CD1c-positive myeloid dendritic cell (primary cell): ENCODE results near the gene AKNA.
A peak's percentile ranks its signal among the peaks of the same experiment; 100 is the strongest.
"Not testable (repeated sequence)": the region's sequence is repeated elsewhere in the genome, so short reads cannot be mapped to it uniquely, and the experiment has no call there.

Experiments used
- DNase-seq: peaks from one replicate; pipeline ENCODE4 v3.0.0-alpha.2; 2016; ENCODE audit errors: extremely low spot score

The AKNA gene

DNA sequence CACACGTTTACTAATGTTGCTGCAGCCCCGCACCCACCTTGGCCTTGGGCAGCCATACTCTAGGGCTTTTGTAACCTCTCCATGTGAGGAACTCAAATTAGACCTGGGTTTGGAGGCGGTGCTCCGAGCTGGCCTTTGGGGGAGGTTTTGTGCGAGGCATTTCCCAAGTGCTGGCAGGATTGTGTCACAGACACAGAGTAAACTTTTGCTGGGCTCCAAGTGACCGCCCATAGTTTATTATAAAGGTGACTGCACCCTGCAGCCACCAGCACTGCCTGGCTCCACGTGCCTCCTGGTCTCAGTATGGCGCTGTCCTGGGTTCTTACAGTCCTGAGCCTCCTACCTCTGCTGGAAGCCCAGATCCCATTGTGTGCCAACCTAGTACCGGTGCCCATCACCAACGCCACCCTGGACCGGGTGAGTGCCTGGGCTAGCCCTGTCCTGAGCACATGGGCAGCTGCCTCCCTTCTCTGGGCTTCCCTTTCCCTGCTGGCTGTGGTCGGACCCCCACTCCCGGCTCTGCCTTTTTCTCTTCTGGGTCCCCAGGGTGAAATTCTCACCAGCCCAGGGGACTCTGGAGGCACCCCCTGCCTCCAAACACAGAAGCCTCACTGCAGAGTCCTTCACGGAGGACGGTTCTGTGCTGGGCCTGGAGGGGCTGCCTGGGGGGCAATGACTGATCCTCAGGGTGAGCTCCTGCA lies 64.8 kb downstream of the AKNA start, which contains the start of gene ORM1:
ORM1 (plus strand) TSS at position 268 of the 701 bp plus-strand sequence; CDS start at position 304, 36 bp downstream.
- not testable (repeated sequence) for DNase-seq

DNA sequence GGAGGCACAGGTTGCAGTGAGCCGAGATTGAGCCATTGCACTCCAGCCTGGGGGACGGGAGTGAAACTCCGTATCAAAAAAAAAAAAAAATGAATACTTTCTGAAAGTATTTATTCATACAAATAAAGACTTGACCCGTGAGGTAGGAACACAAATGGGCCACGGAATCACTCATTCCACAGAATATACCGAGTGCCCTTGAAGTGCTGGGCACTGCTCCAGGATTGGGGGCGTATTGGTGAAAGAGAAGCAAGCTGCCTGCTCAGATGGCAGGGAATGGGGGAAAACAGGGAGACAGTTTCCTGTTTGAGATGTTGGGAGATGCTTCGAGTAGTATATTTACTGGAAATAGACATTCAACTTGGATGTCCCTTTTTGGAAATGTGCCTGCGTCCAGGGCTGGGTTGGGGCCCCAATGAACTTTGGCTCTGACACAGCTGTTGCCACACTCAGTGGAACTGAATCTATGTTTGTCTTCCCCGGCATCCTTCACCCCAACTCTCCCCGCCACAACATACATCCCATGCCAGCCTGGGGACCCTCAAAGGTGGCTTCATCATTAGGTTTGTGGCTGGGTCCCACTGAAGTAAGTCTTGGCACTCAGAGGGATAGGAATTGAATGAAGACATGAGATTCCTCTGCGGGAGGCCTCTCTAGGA lies 65.5 kb downstream of the AKNA start:
- DNase-seq = not testable (repeated sequence)

DNA sequence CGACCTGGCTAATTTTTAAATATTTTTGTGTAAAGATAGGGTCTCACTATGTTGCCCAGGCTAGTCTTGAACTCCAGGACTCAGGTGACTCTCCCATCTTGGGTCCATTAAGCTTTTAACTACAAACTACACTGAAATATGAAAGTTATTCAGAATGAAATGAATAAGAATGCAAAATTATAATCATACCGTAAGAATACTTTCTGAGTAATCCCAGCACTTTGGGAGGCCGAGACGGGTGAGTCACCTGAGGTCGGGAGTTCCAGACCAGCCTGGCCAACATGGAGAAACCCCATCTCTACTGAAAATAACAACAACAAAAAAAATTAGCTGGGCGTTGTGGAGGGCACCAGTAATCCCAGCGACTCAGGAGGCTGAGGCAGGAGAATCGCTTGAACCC lies 66.0 kb downstream of the AKNA start:
- DNase-seq = no peak

DNA sequence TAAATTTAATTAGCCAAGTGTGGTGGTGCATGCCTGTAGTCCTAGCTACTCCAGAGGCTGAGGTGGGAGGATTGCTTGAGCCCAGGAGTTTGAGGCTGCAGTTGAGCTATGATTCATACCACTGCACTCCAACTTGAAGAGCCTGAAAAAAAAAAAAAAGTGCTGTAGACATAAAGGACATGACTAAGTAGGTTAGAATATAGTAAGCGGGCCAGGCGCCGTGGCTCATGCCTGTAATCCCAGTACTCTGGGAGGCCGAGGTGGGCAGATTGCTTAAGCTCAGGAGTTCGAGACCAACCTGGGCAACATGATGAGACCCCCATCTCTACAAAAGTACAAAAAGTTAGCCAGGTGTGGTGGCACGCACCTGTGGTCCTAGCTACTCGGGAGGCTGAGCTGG lies 67.1 kb downstream of the AKNA start:
- DNase-seq = not testable (repeated sequence)

DNA sequence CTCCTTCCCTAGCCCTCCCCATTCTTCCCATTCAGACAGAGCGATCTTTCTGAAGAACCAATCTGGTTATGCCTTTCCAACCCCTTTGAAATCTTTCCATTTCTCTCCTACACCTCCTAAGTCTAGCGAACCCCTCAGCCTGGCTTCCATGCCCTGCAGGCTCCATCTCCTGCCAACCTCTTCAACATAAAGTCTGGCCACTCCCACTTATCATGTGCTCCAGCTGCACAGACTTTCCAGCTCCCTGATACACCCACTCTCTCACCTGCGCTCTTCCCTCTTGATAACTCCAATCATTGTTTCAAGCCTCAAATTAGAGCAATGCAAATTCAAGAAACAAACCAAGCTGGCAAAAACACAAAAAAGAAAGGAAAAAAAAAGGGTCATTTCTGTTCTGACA lies 68.6 kb downstream of the AKNA start:
- DNase-seq = no peak

DNA sequence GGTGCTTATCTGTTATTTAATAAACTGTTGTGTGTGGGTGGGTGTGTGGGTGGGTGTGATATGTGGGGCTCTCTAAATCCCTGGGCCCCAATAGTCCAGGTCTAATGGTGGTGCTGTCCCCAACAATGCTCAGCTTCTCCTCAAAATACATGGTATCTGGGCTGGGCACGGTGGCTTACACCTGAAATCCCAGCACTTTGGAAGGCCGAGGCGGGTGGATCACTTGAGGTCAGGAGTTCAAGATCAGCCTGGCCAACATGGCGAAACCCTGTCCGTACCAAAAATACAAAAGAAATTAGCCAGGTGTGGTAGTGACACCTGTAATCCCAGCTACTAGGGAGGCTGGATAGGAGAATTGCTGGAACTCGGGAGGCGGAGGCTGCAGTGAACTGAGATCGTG lies 69.4 kb downstream of the AKNA start:
- no peak for DNase-seq

DNA sequence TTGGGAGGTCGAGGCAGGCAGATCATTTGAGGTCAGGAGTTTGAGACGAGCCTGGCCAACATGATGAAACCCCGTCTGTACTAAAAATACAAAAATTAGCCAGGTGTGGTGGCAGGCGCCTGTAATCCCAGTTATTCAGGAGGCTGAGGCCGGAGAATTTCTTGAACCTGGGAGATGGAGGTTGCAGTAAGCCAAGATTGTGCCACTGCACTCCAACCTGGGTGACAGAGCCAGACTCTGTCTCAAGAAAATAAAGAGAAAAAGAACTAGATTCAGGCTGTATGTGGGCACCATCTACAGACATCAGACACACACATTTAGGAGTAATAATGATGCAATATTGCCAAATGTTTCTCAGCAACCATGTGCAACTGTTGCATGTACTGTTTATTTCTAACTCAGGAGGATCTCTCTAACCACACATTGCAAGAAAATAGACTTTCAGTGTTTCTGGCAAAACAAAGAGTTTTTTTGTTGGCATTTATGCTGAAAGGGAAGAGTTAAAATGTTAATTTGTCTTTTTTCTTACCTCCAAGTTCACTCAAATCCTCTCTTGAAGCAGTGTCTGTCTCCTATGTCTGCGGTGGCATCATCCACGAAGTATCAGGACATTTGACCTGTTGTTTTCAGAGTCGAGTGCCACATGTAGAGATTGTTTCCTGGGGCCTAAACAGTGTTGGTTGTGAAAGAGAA lies 70.0 kb downstream of the AKNA start:
- DNase-seq = peak; percentile 53

DNA sequence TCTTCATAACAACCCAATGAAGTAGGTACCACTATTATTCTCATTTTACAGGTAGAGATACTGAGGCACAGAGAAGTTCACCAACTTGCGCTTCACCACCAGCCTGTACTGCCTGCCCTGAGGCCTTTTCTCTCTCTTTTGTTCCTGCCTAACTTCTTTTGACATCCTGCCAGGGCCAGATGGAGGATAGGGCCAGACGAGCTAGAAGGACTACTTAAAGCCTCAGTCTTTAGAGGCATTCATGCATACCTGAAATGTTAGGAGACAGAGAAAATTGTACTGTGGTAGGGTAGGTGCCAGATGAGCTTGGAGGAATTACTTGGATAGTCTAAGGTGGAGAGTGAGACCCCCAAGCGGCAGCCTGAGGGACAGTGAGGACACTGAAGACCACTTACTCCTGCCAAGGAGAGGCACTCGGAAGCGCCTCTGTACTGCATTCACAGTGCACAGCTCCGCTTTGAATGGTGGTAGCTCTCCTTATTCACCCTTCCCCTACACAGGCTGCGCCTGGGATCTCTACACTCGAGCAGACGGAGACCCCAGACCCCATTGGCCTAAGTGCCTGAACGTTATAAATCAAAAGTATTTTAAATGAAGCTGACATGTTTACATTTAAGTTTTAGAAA lies 71.1 kb downstream of the AKNA start:
- DNase-seq = no peak

DNA sequence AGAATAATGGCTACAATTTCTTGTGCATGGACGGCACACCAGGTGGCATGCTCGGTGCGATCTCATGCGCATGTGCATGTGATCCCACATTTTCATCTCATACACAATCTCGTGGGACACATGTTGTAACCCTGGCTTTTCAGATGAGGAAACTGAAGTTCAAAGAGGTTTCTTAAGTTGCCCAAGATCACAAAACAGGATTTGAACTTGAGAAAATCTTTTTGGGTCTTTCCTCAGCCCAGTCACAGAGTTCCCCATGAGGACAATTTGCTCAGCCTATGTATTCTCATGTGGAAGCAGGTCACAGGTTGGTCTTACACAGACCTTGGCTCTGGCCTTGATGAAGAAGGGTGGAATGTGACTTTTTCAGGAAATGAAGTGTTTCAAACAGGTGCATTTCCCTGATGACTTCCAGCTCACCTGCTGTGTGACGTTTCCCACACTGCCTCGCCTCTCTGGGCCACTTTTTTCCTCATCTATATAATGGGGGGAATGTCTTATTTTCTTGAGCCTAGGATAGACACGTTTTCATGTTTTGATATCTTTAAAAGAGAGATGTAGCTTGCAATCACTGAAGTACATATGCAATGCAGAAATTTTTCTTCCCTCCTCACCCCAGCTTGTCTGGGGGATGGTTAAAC lies 71.9 kb downstream of the AKNA start:
- DNase-seq = peak; percentile 63

DNA sequence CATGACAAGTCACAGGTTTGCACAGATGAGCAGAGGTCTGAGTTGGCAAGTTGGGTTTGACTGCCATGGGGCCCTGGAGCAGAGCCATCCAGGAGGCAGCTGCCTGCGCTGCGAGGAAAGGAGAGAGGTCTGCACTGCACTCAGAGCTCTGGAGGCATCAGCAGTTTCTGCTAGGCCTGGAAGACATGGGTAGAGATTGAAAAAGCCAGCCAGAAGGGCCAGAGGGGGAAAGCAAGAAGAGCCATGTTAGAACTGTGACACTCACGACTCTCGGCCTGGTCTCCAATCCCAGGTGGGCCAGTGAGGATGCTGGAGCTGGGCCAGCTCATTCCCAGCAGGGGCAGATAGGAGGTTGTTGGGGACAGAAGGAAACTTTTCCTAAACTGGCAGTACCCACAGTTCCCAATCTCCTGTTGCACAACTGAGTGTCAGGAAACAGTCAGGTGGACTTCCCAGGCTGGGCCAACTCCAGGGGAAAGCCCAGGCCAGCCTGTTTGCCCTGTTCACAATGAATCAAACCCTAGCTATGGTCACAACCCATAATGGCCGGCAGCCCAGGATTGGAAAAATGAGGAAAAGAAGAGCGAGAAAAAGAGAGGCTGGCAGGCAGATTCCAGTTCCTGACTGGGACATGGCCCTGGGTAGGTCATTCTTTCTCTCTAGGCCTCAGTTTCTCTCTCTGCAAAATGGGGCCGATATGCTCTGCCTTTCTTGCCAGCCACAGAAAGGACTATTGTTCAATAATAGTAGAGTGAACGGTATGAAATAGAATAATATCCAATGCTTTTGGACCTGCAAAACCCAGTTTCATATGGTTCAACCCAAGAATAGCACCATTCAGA lies 72.7 kb downstream of the AKNA start:
- no peak for DNase-seq

DNA sequence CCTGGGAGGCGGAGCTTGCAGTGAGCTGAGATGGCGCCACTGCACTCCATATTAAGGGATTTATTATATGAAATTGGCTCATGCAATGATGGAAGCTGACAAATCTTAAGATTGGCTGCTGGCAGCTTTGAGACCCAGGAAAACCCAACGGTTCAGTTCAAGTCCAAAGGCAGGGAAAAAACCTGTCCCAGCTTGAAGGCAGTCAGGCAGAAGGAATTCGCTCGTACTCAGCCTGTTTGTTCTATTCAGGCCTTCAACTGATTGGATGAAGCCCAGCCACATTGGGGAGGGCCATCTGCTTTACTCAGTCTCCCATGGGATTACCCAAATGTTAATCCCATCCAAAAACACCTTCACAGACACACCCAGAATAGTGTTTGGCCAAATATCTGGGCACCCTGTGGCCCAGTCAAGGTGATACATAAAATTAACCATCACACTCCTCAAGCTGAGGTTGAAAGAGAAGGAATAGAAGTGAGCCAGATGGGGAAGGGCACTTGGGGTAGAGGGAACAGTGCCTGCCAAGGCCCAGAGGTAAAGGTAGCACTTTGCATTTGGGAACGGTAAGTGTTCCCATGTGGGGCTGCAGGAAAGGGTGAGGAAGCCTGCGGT lies 73.4 kb downstream of the AKNA start:
- DNase-seq = no peak

DNA sequence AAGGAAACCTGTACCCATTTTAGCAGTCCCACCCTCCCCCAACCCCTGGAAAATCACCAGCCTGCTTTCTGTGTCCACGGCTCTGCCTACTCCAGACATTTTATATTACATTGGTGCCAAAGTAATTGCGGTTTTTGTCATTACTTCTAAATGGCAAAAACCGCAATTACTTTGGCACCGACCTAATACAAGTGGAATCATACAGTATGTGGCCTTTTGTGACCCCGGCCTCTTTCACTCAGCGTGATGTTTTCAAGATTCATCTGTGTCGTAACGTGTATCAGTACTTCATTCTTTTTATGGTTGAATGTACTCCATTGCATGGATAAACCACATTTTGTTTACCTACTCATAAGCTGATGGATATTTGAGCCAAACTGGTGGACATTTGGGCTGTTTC lies 74.6 kb downstream of the AKNA start:
- DNase-seq = no peak

DNA sequence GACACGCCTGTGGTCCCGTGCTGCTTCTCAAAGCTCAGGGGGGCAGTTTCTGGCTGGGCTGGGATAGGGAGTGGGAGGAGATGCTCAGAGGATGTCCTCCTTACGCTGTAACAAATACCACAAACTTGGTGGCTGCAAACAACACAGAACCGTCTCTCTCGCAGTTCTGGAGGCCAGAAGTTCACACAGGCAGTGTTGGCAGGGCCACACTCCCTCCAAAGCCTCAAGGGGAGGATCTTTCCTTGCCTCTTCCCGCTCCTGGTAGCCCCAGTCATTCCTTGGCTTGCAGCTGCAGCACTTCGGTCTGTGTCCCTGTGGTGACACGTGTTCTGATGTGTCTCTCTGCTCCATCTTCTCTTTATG lies 75.3 kb downstream of the AKNA start:
- DNase-seq = no peak

DNA sequence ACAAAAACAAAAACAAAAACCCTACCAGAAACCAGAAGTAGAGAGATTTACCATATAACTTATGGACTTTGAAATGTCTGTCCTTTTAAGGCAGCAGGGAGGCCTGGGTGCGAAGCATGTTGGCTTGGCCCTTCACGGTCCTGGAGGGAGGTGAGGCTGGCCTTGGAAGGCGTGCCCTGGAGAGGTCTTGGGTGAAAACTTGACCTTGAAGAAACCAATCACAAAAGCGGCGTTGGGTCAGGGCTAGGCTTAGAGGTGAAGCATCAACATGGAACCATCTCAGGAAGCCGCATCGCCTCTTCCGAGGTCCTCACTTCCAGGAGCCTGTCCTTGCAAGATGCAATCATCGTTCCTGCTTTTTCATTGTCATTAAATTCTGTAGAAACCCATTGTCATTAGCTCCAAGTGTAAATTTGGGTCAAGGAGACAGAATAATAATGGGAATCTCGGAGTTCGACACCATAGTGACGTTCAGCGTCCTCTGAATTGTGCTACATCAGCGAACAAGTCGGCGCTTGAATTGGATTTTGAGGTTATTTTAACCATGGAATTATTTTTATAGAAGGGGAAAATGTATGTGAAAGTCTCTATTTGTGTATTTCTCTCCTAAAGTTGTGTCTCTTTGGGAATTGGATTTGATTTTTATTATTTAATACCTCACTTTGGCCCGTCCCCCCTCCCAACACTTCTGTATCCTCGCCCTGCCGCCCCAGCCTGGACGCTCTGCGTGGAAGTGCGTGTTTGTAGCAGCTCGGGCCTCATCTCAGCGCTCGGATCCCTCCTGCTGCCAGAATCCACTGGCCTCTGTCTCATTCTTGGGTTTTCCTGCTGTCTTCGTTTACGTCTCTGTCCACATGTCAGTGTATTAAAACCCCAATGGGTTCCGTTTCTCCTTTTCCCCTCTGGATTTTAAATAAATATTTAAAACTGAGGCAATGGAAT lies 75.9 kb downstream of the AKNA start:
- DNase-seq = no peak

DNA sequence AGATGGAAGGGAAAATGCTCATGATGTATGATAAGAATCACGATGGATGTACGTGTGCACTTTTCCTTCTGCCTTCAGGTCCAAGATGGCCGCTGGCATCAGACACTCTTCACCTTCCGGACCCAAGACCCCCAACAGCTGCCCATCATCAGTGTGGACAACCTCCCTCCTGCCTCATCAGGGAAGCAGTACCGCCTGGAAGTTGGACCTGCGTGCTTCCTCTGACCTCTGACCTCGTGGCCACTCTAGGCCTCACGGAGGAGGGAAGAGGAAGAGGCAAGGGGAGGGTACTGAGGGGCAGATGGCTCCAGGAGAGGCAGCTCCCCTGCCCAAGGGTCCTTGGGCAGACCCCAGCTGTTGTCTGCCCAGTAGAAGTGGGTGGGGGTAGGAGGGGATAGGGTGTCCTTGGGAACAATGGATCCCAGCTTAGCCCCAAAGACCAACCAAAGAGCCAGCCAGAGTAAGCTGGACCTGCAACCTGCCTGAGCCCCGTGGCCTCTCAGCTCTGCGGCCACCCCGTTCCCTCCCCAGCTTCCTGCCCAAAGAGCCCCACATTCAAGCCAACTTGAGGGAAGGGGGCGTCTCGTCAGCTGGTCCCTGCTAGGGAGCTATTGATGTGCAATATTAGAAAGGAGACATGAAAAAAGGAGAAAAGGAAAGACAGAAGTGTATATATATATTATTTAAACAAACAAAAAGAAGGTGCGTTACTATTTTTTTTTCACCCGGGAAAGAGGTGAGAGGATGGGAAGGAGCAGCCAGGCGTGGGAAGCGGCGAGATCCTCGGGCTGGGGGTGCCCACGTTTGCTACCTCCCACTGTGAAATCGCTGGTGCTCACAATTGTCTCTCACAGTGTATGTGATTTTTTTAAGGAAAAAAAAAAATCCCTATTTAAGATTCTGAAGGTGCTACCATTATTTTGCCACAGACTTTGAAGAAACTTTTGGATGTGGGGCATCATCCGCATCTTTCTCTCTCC lies 77.0 kb downstream of the AKNA start:
- no peak for DNase-seq

DNA sequence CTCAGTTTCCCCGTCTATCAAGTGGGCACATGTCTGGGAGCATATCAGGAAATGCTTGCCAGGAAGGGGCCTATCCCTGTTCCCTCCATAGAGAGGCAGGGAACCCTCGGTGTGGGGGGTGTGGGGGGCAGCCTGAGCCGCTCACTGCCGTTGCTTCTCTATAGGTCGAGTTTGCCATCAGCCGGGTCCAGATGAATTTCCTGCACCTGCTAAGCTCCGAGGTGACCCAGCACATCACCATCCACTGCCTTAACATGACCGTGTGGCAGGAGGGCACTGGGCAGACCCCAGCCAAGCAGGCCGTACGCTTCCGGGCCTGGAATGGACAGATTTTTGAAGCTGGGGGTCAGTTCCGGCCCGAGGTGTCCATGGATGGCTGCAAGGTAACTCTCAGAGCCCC lies 78.7 kb downstream of the AKNA start:
- no peak for DNase-seq

DNA sequence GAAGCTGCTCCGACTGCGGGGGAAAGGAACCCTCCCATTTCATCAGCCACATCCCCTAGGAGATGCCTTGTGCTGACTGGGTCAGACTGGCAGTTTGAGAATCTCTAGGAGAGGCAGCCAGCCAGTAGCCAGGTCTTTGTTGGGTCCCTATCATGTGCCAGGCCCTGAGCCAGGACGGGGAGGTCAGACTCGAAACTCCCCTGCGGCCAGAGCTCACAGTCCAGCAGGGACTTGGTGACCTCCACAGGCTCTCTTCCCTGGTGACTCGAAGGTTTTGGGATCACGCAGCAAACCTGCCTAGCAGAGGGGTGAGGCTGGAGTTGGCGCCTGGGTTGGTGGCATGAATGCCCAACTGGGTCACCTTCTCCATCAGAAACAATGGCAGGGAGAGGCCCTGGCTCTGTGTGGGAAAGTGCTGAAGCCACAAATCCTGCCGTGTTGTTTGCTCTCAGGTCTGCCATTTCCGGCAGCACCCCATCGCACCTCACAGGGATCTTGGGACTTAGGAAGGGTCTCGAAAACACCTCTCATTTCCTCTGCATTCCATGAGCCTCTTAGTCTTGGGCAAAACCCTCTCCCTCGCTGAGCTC lies 79.3 kb downstream of the AKNA start:
- DNase-seq = no peak

DNA sequence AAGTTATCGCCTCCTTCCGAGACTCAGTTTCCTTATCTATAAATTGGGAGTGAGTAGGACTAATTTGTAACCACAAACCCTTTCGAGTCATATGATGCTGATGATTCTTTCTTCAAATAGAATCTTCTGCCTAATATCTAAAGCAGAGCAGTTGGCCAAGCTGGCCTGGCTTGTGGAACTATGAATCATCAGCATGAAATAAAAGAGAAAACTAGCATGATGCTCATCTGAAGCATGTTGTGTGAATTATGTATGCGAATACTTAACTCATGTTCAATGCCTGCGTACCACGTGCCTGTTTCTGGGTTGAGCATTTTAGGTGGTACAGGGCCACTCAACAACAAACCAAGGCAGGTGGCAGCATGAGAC lies 79.9 kb downstream of the AKNA start:
- no peak for DNase-seq
